ENCODE measurements around the gene SFXN1.
A peak's percentile ranks its signal among the peaks of the same experiment; 100 is the strongest.
"Not testable (repeated sequence)": the region's sequence is repeated elsewhere in the genome, so short reads cannot be mapped to it uniquely, and the experiment has no call there.

The SFXN1 gene

DNA sequence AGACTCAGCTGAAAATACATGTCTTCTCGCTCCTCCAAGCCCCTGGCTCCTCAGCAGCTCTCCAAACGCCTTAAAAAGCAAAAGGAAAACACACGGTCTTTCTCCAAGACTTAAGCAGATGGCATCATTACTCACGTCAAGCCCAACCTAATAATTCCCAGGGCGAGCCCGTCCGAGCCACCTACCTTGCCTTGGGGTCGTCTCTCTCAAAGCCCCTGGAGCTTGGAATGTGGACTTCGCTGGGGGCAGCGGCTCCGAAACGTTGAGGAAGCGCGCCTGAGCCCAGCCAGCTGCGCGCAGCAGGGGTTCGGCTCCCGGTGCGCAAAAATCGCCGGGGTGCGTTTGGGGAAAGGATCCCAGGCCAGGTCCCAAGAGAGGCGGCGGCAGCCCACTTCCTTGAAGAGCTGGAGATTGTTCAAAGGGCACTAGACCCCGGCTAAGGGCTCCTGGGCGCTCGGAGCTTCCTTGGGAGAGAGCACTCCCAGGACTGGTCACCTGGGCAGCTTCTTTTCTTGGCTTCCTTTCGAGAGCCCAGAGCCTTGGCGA is 34.8 kb upstream of the SFXN1 start:
- Histone ChIP-seq H3K9me3 (ENCODE audit: insufficient read depth, low read depth, low read length) (no peaks in the 10 kb centered on the region), H3K9ac (ENCODE audit: low read length) (no peak overlapping the region), H3K18ac (ENCODE audit: low read length) (no peak overlapping the region), H3K36me3 (ENCODE audit: control insufficient read depth in 1 of 2, insufficient read depth in 2 of 2, low read length in 2 of 2) (no peaks in the 10 kb centered on the region), H3K79me1 (ENCODE audit: low read length) (peaks cover 2% of the 10 kb centered on the region), H4K12ac (ENCODE audit: low read depth, low read length) (peak overlapping the region; percentile 37), H3K23ac (ENCODE audit: low read length) (no peak overlapping the region), H3K4me2 (ENCODE audit: low read length) (peak overlapping the region; percentile 87), H4K8ac (ENCODE audit: low read depth, low read length) (peak overlapping the region; percentile 8), H3K27me3 (ENCODE audit: insufficient read depth, low read length) (peaks cover 19% of the 10 kb centered on the region), H4K91ac (ENCODE audit: low read depth, low read length) (no peak overlapping the region), H2AK5ac (ENCODE audit: low read length) (no peak overlapping the region), H2AFZ (ENCODE audit: insufficient read depth, low read length, poor library complexity) (no peak overlapping the region), H3K79me2 (ENCODE audit: control insufficient read depth, insufficient read depth, low read length, poor library complexity) (no peaks in the 10 kb centered on the region), H3K4me1 (ENCODE audit: control insufficient read depth in 1 of 2, insufficient read depth in 2 of 2, low read length in 2 of 2) (peaks cover 8 to 12% of the 10 kb centered on the region in 2 experiments), H3K14ac (ENCODE audit: low read length) (no peak overlapping the region), H3K27ac (ENCODE audit: low read depth, low read length) (no peak overlapping the region), H2BK120ac (ENCODE audit: insufficient read depth, low read length, poor library complexity) (no peak overlapping the region), H3K4me3 (ENCODE audit: low read depth, low read length) (no peak overlapping the region), H2BK12ac (ENCODE audit: low read length) (no peak overlapping the region), H3K4ac (ENCODE audit: low read depth, low read length) (no peak overlapping the region), H2BK5ac (ENCODE audit: low read depth, low read length, poor library complexity) (no peak overlapping the region)
- peak in 1 of 2 donors; percentile 11 for DNase-seq
- no CpG with 5 or more reads among the region's 29 CpGs for WGBS (ENCODE audit: extremely low coverage, insufficient coverage, insufficient read length)

- Histone ChIP-seq H3K79me1 (ENCODE audit: low read length) (peaks cover 2% of the 10 kb centered on the region), H2AK5ac (ENCODE audit: low read length) (no peak within 1 kb of the TSS), H4K12ac (ENCODE audit: low read depth, low read length) (peak within 1 kb of the TSS; percentile 37), H4K8ac (ENCODE audit: low read depth, low read length) (peak within 1 kb of the TSS; percentile 18), H3K27ac (ENCODE audit: low read depth, low read length) (no peak within 1 kb of the TSS), H2BK5ac (ENCODE audit: low read depth, low read length, poor library complexity) (no peak within 1 kb of the TSS), H3K4me1 (ENCODE audit: control insufficient read depth in 1 of 2, insufficient read depth in 2 of 2, low read length in 2 of 2) (peaks cover 8 to 12% of the 10 kb centered on the region in 2 experiments), H4K91ac (ENCODE audit: low read depth, low read length) (no peak within 1 kb of the TSS), H3K4me2 (ENCODE audit: low read length) (peak within 1 kb of the TSS; percentile 87), H3K14ac (ENCODE audit: low read length) (no peak within 1 kb of the TSS), H3K23ac (ENCODE audit: low read length) (no peak within 1 kb of the TSS), H3K36me3 (ENCODE audit: control insufficient read depth in 1 of 2, insufficient read depth in 2 of 2, low read length in 2 of 2) (no peaks in the 10 kb centered on the region), H2AFZ (ENCODE audit: insufficient read depth, low read length, poor library complexity) (peak within 1 kb of the TSS; percentile 56), H3K18ac (ENCODE audit: low read length) (no peak within 1 kb of the TSS), H2BK12ac (ENCODE audit: low read length) (no peak within 1 kb of the TSS), H3K79me2 (ENCODE audit: control insufficient read depth, insufficient read depth, low read length, poor library complexity) (no peaks in the 10 kb centered on the region), H3K4ac (ENCODE audit: low read depth, low read length) (peak within 1 kb of the TSS; percentile 12), H3K9ac (ENCODE audit: low read length) (no peak within 1 kb of the TSS), H3K9me3 (ENCODE audit: insufficient read depth, low read depth, low read length) (no peaks in the 10 kb centered on the region), H2BK120ac (ENCODE audit: insufficient read depth, low read length, poor library complexity) (no peak within 1 kb of the TSS), H3K27me3 (ENCODE audit: insufficient read depth, low read length) (peaks cover 19% of the 10 kb centered on the region), H3K4me3 (ENCODE audit: low read depth, low read length) (peak within 1 kb of the TSS; percentile 55)
- peak; percentile 33 to 60 for DNase-seq
- WGBS (ENCODE audit: extremely low coverage, insufficient coverage, insufficient read length) = no CpG with 5 or more reads among the region's 91 CpGs
Observed at GRCh38 chr5:175444060-175444904, 34.1 kb upstream of the SFXN1 start, which contains the start of gene DRD1. Gene DRD1 (minus strand): TSS chr5:175444182. CDS start chr5:175443099, 1,083 bp downstream.

GRCh38 chr5:175444905-175445456 is 33.4 kb upstream of the SFXN1 start:
- H4K12ac ChIP-seq (ENCODE audit: low read depth, low read length) = no peak overlapping the region
- H3K4me3 ChIP-seq (ENCODE audit: low read depth, low read length) = no peak overlapping the region
- H3K79me1 ChIP-seq (ENCODE audit: low read length) = peaks cover 2% of the 10 kb centered on the region
- H3K79me2 ChIP-seq (ENCODE audit: control insufficient read depth, insufficient read depth, low read length, poor library complexity) = no peaks in the 10 kb centered on the region
- no peak overlapping the region for H4K8ac ChIP-seq (ENCODE audit: low read depth, low read length)
- no peak overlapping the region for H4K91ac ChIP-seq (ENCODE audit: low read depth, low read length)
- H3K4me2 ChIP-seq (ENCODE audit: low read length) = peak overlapping the region; percentile 87
- no peak overlapping the region for H3K27ac ChIP-seq (ENCODE audit: low read depth, low read length)
- peaks cover 19% of the 10 kb centered on the region for H3K27me3 ChIP-seq (ENCODE audit: insufficient read depth, low read length)
- no peaks in the 10 kb centered on the region for H3K9me3 ChIP-seq (ENCODE audit: insufficient read depth, low read depth, low read length)
- no peak overlapping the region for H3K9ac ChIP-seq (ENCODE audit: low read length)
- H2BK5ac ChIP-seq (ENCODE audit: low read depth, low read length, poor library complexity) = no peak overlapping the region
- H3K18ac ChIP-seq (ENCODE audit: low read length) = no peak overlapping the region
- H2BK120ac ChIP-seq (ENCODE audit: insufficient read depth, low read length, poor library complexity) = no peak overlapping the region
- no peaks in the 10 kb centered on the region for H3K36me3 ChIP-seq (ENCODE audit: control insufficient read depth in 1 of 2, insufficient read depth in 2 of 2, low read length in 2 of 2)
- no peak overlapping the region for H2BK12ac ChIP-seq (ENCODE audit: low read length)
- no CpG with 5 or more reads among the region's 37 CpGs for WGBS (ENCODE audit: extremely low coverage, insufficient coverage, insufficient read length)
- no peak overlapping the region for H2AK5ac ChIP-seq (ENCODE audit: low read length)
- no peak overlapping the region for H3K4ac ChIP-seq (ENCODE audit: low read depth, low read length)
- no peak overlapping the region for H3K14ac ChIP-seq (ENCODE audit: low read length)
- H3K23ac ChIP-seq (ENCODE audit: low read length) = no peak overlapping the region
- DNase-seq = peak in 1 of 2 donors; percentile 49
- H2AFZ ChIP-seq (ENCODE audit: insufficient read depth, low read length, poor library complexity) = peak overlapping the region; percentile 56
- peaks cover 8 to 12% of the 10 kb centered on the region in 2 experiments for H3K4me1 ChIP-seq (ENCODE audit: control insufficient read depth in 1 of 2, insufficient read depth in 2 of 2, low read length in 2 of 2)

DNA sequence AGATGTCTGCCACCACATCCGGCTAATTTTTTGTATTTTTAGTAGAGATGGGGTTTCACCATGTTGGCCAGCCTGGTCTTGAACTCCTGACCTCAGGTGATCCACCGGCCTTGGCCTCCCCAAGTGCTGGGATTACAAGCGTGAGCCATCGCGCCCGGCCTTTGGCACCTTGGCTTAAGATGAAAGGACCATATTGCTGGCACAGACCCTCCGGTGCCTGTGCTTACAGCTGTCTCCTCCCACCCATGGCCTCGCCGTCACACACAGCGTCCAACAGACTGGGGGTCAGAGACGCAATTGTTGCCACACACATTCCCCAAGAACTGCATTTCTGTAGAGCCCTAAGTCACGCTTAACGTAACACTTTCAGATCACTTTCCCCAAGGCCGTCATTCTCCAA is 32.0 kb upstream of the SFXN1 start:
- DNase-seq; H3K36me3 ChIP-seq (ENCODE audit: control insufficient read depth in 1 of 2, insufficient read depth in 2 of 2, low read length in 2 of 2); H3K4me3 ChIP-seq (ENCODE audit: low read depth, low read length); H2BK120ac ChIP-seq (ENCODE audit: insufficient read depth, low read length, poor library complexity); H4K8ac ChIP-seq (ENCODE audit: low read depth, low read length); H2BK5ac ChIP-seq (ENCODE audit: low read depth, low read length, poor library complexity); H4K12ac ChIP-seq (ENCODE audit: low read depth, low read length); H3K4me2 ChIP-seq (ENCODE audit: low read length); H4K91ac ChIP-seq (ENCODE audit: low read depth, low read length); H2AK5ac ChIP-seq (ENCODE audit: low read length); H3K18ac ChIP-seq (ENCODE audit: low read length); H3K79me2 ChIP-seq (ENCODE audit: control insufficient read depth, insufficient read depth, low read length, poor library complexity); H3K4ac ChIP-seq (ENCODE audit: low read depth, low read length); H3K79me1 ChIP-seq (ENCODE audit: low read length); H2BK12ac ChIP-seq (ENCODE audit: low read length); H3K27ac ChIP-seq (ENCODE audit: low read depth, low read length); H3K14ac ChIP-seq (ENCODE audit: low read length); H2AFZ ChIP-seq (ENCODE audit: insufficient read depth, low read length, poor library complexity); H3K9ac ChIP-seq (ENCODE audit: low read length); H3K9me3 ChIP-seq (ENCODE audit: insufficient read depth, low read depth, low read length); H3K23ac ChIP-seq (ENCODE audit: low read length): not testable (repeated sequence)
- peaks cover 19% of the 10 kb centered on the region for H3K27me3 ChIP-seq (ENCODE audit: insufficient read depth, low read length)
- H3K4me1 ChIP-seq (ENCODE audit: control insufficient read depth in 1 of 2, insufficient read depth in 2 of 2, low read length in 2 of 2) = peaks cover 8 to 12% of the 10 kb centered on the region in 2 experiments
- no CpG with 5 or more reads among the region's 14 CpGs for WGBS (ENCODE audit: extremely low coverage, insufficient coverage, insufficient read length)
